Endothelial cell of umbilical vein (primary cell): ENCODE data around the gene ITSN1. TPM values are rescaled to one million over a fixed set of nuclear protein-coding genes. Genes with fewer than 3 reads are reported as not detected.

Source experiments
- BruUV-seq: library from RNA; stranded (reverse); fragments of 400-500 nt; replicated peaks from 2 replicates; lab custom pipeline; 2021; lab: Mats Ljungman, UMichigan
- CTCF ChIA-PET: fragments of 300-600, 350-600 bp; sonication (Branson Sonifier 250); formaldehyde crosslinking; loops from one replicate; lab custom pipeline; 2021; ENCODE audit warnings: antibody characterized with exemption, inconsistent platforms; lab: Charles Lee
- POLR2A ChIA-PET: fragments of 300-600, 350-600 bp; sonication (Branson Sonifier 250); formaldehyde crosslinking; loops from one replicate; lab custom pipeline; 2021; ENCODE audit warnings: antibody characterized with exemption, inconsistent platforms; lab: Charles Lee
- DNase-seq: peaks from one replicate; pipeline ENCODE4 v3.0.0-alpha.2; 2011; ENCODE audit warnings: low read depth, low spot score
- FAIRE-seq: peaks from 2 replicates; lab custom pipeline; 2011; peaks lifted over from hg19 to GRCh38; lab: Jason Lieb, UNC
- H2AFZ ChIP-seq: 2 replicates; pipeline ENCODE4 v1.6.0; 2012; ENCODE audit warnings: low read depth, low read length, control low read depth, inconsistent platforms
- H3K27ac ChIP-seq: 2 replicates; pipeline ENCODE4 v1.5.1; 2011; ENCODE audit warnings: low read depth, mild to moderate bottlenecking, control low read depth, low read length, moderate library complexity; ENCODE audit not compliant: insufficient read depth
- H3K27me3 ChIP-seq, 2 experiments: 2 replicates each; pipeline versions ENCODE4 v1.6.0 to v1.6.1; 2011; ENCODE audit warnings: low read length in 2 of 2, mixed read lengths in 1 of 2; ENCODE audit not compliant: control insufficient read depth in 2 of 2, insufficient read depth in 2 of 2
- H3K36me3 ChIP-seq, 2 experiments: 2 replicates in 1 of 2; 3 replicates in 1 of 2; pipeline ENCODE4 v1.5.1; 2011; ENCODE audit warnings: low read length in 2 of 2, mild to moderate bottlenecking in 1 of 2, moderate library complexity in 1 of 2; ENCODE audit not compliant: control insufficient read depth in 2 of 2, insufficient read depth in 2 of 2; ENCODE audit errors: extremely low read depth in 1 of 2
- H3K4me1 ChIP-seq: 3 replicates; pipeline ENCODE4 v1.5.1; 2011; ENCODE audit warnings: mild to moderate bottlenecking, low read length; ENCODE audit not compliant: control insufficient read depth, insufficient read depth; ENCODE audit errors: extremely low read depth
- H3K4me2 ChIP-seq: 2 replicates; pipeline ENCODE4 v1.6.1; 2011; ENCODE audit warnings: low read length, control low read depth, mixed read lengths; ENCODE audit not compliant: insufficient read depth
- H3K4me3 ChIP-seq, 3 experiments: fragments of 200-600 bp in 1 of 3; sonication (generic), shearing (Covaris generic) in 1 of 3; replicated peaks in 1 of 3; 2 replicates each; pipeline ENCODE4 v1.5.1; 2011 to 2016; ENCODE audit warnings: control low read depth in 3 of 3, low read length in 3 of 3, mild to moderate bottlenecking in 2 of 3, inconsistent platforms in 1 of 3, low read depth in 1 of 3, moderate library complexity in 1 of 3; ENCODE audit not compliant: insufficient read depth in 1 of 3
- H3K79me2 ChIP-seq: 2 replicates; pipeline ENCODE4 v1.6.0; 2012; ENCODE audit warnings: low read length, inconsistent platforms; ENCODE audit not compliant: control insufficient read depth, insufficient read depth
- H3K9ac ChIP-seq: replicated peaks from 2 replicates; pipeline ENCODE3; 2011; ENCODE audit warnings: low read length, control low read depth; ENCODE audit not compliant: insufficient read depth; ENCODE audit errors: extremely low read depth
- H3K9me1 ChIP-seq: replicated peaks from 3 replicates; pipeline ENCODE4 v1.6.0; 2011; ENCODE audit warnings: mild to moderate bottlenecking, low read length; ENCODE audit not compliant: control insufficient read depth, insufficient read depth; ENCODE audit errors: extremely low read depth
- H3K9me3 ChIP-seq: replicated peaks from 2 replicates; pipeline ENCODE4 v1.5.1; 2012; ENCODE audit warnings: low read length, inconsistent platforms; ENCODE audit not compliant: control insufficient read depth, insufficient read depth
- H4K20me1 ChIP-seq: replicated peaks from 2 replicates; pipeline ENCODE3; 2011; ENCODE audit warnings: mild to moderate bottlenecking, low read length; ENCODE audit not compliant: control insufficient read depth, insufficient read depth; ENCODE audit errors: extremely low read depth
- EZH2 ChIP-seq: IDR thresholded peaks from 2 replicates; pipeline ENCODE4 v1.6.1; 2012; ENCODE audit warnings: borderline replicate concordance, low read depth, mild to moderate bottlenecking, moderate library complexity, low read length, inconsistent platforms; ENCODE audit not compliant: severe bottlenecking
- FOS ChIP-seq: IDR thresholded peaks from 2 replicates; pipeline ENCODE4 v1.6.1; 2011; ENCODE audit warnings: mild to moderate bottlenecking, low read length, moderate library complexity, borderline replicate concordance; ENCODE audit not compliant: insufficient read depth
- GATA2 ChIP-seq: IDR thresholded peaks from 2 replicates; pipeline ENCODE4 v1.7.0; 2011; ENCODE audit warnings: low read depth, mild to moderate bottlenecking, moderate library complexity, mixed read lengths, low read length; ENCODE audit not compliant: insufficient read length, insufficient read depth
- JUN ChIP-seq: IDR thresholded peaks from 2 replicates; pipeline ENCODE4 v1.6.1; 2011; ENCODE audit warnings: borderline replicate concordance, low read depth; ENCODE audit not compliant: insufficient read length, insufficient read depth
- MYC ChIP-seq: IDR thresholded peaks from one replicate; pipeline ENCODE4 v1.6.1; 2011; ENCODE audit warnings: mild to moderate bottlenecking, low read depth, low read length
- POLR2A ChIP-seq: IDR thresholded peaks from 2 replicates; pipeline ENCODE4 v1.6.1; 2012; ENCODE audit warnings: low read depth, mild to moderate bottlenecking, control low read depth, low read length
- POLR2AphosphoS5 ChIP-seq: IDR thresholded peaks from 2 replicates; pipeline ENCODE4 v1.6.1; 2012; ENCODE audit warnings: low read depth, mild to moderate bottlenecking, control low read depth, low read length, moderate library complexity; ENCODE audit not compliant: insufficient read depth
- dilution Hi-C: fragments of 300-500 bp; cut with MboI; formaldehyde crosslinking; loops from one replicate; pipeline ENCODE4 v1.15.0; 2019; ENCODE audit warnings: low sequenced_read_pairs; ENCODE audit not compliant: extremely low pct_ligation_motif_present
- intact Hi-C: fragments of 100-400 bp; cut with micrococcal nuclease; formaldehyde crosslinking; loops from one replicate; pipeline ENCODE4 v1.10.0; 2022
- polyA plus RNA-seq, 4 experiments: library from polyadenylated mRNA; depleted of rRNA in 3 of 4; stranded (reverse) in 3 of 4; unstranded in 1 of 4; fragments of >200 nt; gene quantifications; 2 replicates each; pipeline versions ENCODE4 v1.2.1 to v1.2.3, GENCODE V29; 2011 to 2012; ENCODE audit warnings: missing spikeins in 1 of 4
- total RNA-seq: library from RNA; stranded (reverse); gene quantifications from 2 replicates; pipeline ENCODE4 v1.2.3, GENCODE V29; 2021
- TF ChIP-seq, protein P1 (sequence below): IDR thresholded peaks from 2 replicates; pipeline ENCODE4 v1.6.1; 2011; ENCODE audit not compliant: insufficient read depth, insufficient read length
- TF ChIP-seq, protein P2 (sequence below), 2 donors: IDR thresholded peaks; 1 replicate in 1 of 2; 2 replicates in 1 of 2; pipeline ENCODE4 v1.5.1; 2011; ENCODE audit warnings: low read length in 2 of 2, mild to moderate bottlenecking in 2 of 2, moderate library complexity in 2 of 2, control low read depth in 1 of 2, inconsistent platforms in 1 of 2, low read depth in 1 of 2; ENCODE audit not compliant: insufficient read depth in 1 of 2; ENCODE audit errors: extremely low read depth in 1 of 2

ITSN1 gene
- total and polyA plus RNA-seq, 2 donors (not counting 3 experiments of a cell fraction or from before 2014, with no cell fraction given): 72.2 to 86.8 TPM

DNA sequence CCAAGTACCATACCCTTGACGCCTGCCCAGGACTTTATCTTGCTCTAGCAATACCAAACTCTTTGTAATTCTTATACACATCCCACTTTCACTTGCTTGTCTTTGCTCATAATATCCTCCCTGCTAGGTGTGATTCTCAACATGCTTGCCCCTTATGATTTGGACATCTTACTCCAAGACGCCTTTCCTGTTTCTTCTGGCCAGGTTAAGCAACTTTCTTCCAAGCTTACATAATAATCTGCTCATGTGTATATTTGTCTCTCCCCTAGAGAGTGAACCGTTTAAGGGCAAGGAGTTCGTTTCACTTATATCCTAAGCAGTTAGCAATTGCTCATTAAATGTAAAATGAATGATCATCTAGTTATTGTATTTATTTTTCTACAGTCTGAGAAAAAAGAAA, 22.6 kb upstream of the ITSN1 start:
- no TSS peak for BruUV-seq
- Histone ChIP-seq H3K4me1 (no peaks in the 10 kb centered on the region), H2AFZ (no peak overlapping the region), H3K79me2 (no peaks in the 10 kb centered on the region), H3K9me3 (no peaks in the 10 kb centered on the region), H3K4me3 (no peak overlapping the region), H4K20me1 (no peaks in the 10 kb centered on the region), H3K4me2 (no peak overlapping the region), H3K9me1 (no peaks in the 10 kb centered on the region), H3K36me3 (peaks cover 0 to 5% of the 10 kb centered on the region in 2 experiments), H3K27me3 (no peaks in the 10 kb centered on the region), H3K27ac (no peak overlapping the region), H3K9ac (no peak overlapping the region)
- ChIA-PET POLR2A (no interaction called here), CTCF (interaction anchor here (0.6 to 3.3 kb wide), 2 partner anchors 14 to 40 kb away, joined by 4 to 23 read pairs; no protein-coding TSS in a partner anchor)
- FAIRE-seq (no peak), DNase-seq (no peak)
- TF ChIP-seq, protein P1, sequence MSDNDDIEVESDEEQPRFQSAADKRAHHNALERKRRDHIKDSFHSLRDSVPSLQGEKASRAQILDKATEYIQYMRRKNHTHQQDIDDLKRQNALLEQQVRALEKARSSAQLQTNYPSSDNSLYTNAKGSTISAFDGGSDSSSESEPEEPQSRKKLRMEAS: no peak
- TF ChIP-seq, protein P2, sequence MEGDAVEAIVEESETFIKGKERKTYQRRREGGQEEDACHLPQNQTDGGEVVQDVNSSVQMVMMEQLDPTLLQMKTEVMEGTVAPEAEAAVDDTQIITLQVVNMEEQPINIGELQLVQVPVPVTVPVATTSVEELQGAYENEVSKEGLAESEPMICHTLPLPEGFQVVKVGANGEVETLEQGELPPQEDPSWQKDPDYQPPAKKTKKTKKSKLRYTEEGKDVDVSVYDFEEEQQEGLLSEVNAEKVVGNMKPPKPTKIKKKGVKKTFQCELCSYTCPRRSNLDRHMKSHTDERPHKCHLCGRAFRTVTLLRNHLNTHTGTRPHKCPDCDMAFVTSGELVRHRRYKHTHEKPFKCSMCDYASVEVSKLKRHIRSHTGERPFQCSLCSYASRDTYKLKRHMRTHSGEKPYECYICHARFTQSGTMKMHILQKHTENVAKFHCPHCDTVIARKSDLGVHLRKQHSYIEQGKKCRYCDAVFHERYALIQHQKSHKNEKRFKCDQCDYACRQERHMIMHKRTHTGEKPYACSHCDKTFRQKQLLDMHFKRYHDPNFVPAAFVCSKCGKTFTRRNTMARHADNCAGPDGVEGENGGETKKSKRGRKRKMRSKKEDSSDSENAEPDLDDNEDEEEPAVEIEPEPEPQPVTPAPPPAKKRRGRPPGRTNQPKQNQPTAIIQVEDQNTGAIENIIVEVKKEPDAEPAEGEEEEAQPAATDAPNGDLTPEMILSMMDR (IDR thresholded peaks at IDR 0.05; ENCODE audit: extremely low read depth in 1 of 2, insufficient read depth in 1 of 2, low read depth in 1 of 2, low read length in 2 of 2): no peak
- TF ChIP-seq JUN (no peak), FOS (no peak), POLR2AphosphoS5 (no peak), MYC (no peak), POLR2A (no peak), GATA2 (no peak), EZH2 (no peak)
- dilution Hi-C loops (no loop called here), intact Hi-C loops (no loop called here)
